Endothelial cell (in vitro differentiated cells): ENCODE measurements around the gene OSBPL8. TPM values are rescaled to one million over a fixed set of nuclear protein-coding genes. Genes with fewer than 3 reads are reported as not detected.
"Not testable (repeated sequence)": the region's sequence is repeated elsewhere in the genome, so short reads cannot be mapped to it uniquely, and the experiment has no call there.

Source experiments
- DNase-seq: peaks from one replicate; pipeline ENCODE4 v3.0.0; 2021; ENCODE audit warnings: low spot score
- H3K27ac Mint-ChIP-seq: one replicate; pipeline ENCODE4 v1.8.0; 2021; ENCODE audit warnings: mixed read lengths, inconsistent platforms; ENCODE audit not compliant: unreplicated experiment
- H3K27me3 Mint-ChIP-seq: one replicate; pipeline ENCODE4 v1.8.0; 2021; ENCODE audit warnings: mild to moderate bottlenecking, moderate library complexity, mixed read lengths, inconsistent platforms; ENCODE audit not compliant: unreplicated experiment
- H3K36me3 Mint-ChIP-seq: one replicate; pipeline ENCODE4 v1.8.0; 2021; ENCODE audit warnings: mild to moderate bottlenecking, low read depth, mixed read lengths, inconsistent platforms; ENCODE audit not compliant: unreplicated experiment
- H3K4me1 Mint-ChIP-seq: one replicate; pipeline ENCODE4 v1.8.0; 2021; ENCODE audit warnings: mild to moderate bottlenecking, mixed read lengths, inconsistent platforms; ENCODE audit not compliant: unreplicated experiment
- H3K4me3 Mint-ChIP-seq: one replicate; pipeline ENCODE4 v1.8.0; 2021; ENCODE audit warnings: mild to moderate bottlenecking, mixed read lengths, inconsistent platforms; ENCODE audit not compliant: unreplicated experiment
- H3K9me3 Mint-ChIP-seq: one replicate; pipeline ENCODE4 v1.8.0; 2021; ENCODE audit warnings: mixed read lengths, inconsistent platforms; ENCODE audit not compliant: unreplicated experiment
- CTCF ChIP-seq: fragments of 200-600 bp; sonication (generic); IDR thresholded peaks from one replicate; pipeline ENCODE4 v1.5.0; 2021; ENCODE audit warnings: antibody characterized with exemption; ENCODE audit not compliant: unreplicated experiment
- total RNA-seq: library from RNA; stranded (reverse); fragmentation: NEBNext Ultra II Directional; extraction: Animal tissue kit (Norgen Biotek cat#: 25700); gene quantifications from one replicate; pipeline ENCODE4 v1.2.1, GENCODE V29; 2021; ENCODE audit not compliant: unreplicated experiment

OSBPL8 gene
- total RNA-seq, 1 donor from 2014 or later: 82.3 TPM

- H3K4me1 Mint-ChIP-seq: no peaks in the 10 kb centered on the region
These were observed 180.3 kb downstream of the OSBPL8 start for GRCh38 chr12:76379261-76379660.

GRCh38 chr12:76376876-76377275, 182.7 kb downstream of the OSBPL8 start:
- not testable (repeated sequence) for H3K4me3 Mint-ChIP-seq, H3K27me3 Mint-ChIP-seq, H3K27ac Mint-ChIP-seq, H3K36me3 Mint-ChIP-seq, DNase-seq, H3K9me3 Mint-ChIP-seq, H3K4me1 Mint-ChIP-seq

More at GRCh38 chr12:76379261-76379660, 180.3 kb downstream of the OSBPL8 start:
- no peak for DNase-seq
- no peaks in the 10 kb centered on the region for H3K27me3 Mint-ChIP-seq
- TF ChIP-seq CTCF: no peak
- no peak overlapping the region for H3K4me3 Mint-ChIP-seq
- no peaks in the 10 kb centered on the region for H3K9me3 Mint-ChIP-seq
- H3K27ac Mint-ChIP-seq: no peak overlapping the region
- peaks cover 9% of the 10 kb centered on the region for H3K36me3 Mint-ChIP-seq

- no peaks in the 10 kb centered on the region for H3K9me3 Mint-ChIP-seq
- no peak overlapping the region for H3K4me3 Mint-ChIP-seq
- H3K4me1 Mint-ChIP-seq: no peaks in the 10 kb centered on the region
- no peak for DNase-seq
- peaks cover 9% of the 10 kb centered on the region for H3K36me3 Mint-ChIP-seq
- H3K27ac Mint-ChIP-seq: no peak overlapping the region
- H3K27me3 Mint-ChIP-seq: peaks cover 1% of the 10 kb centered on the region
- TF ChIP-seq CTCF: no peak
These were observed 183.6 kb downstream of the OSBPL8 start for GRCh38 chr12:76375939-76376338.

- H3K9me3 Mint-ChIP-seq: no peaks in the 10 kb centered on the region
- TF ChIP-seq CTCF: no peak
- peaks cover 9% of the 10 kb centered on the region for H3K36me3 Mint-ChIP-seq
- H3K27ac Mint-ChIP-seq: no peak overlapping the region
- DNase-seq: no peak
- H3K4me3 Mint-ChIP-seq: no peak overlapping the region
- H3K4me1 Mint-ChIP-seq: no peaks in the 10 kb centered on the region
- peaks cover 1% of the 10 kb centered on the region for H3K27me3 Mint-ChIP-seq
These were observed 184.1 kb downstream of the OSBPL8 start for GRCh38 chr12:76375470-76375869.

GRCh38 chr12:76374386-76375020, 185.1 kb downstream of the OSBPL8 start:
- no peaks in the 10 kb centered on the region for H3K4me1 Mint-ChIP-seq
- H3K4me3 Mint-ChIP-seq: no peak overlapping the region
- TF ChIP-seq CTCF: no peak
- DNase-seq: no peak
- no peaks in the 10 kb centered on the region for H3K9me3 Mint-ChIP-seq
- no peak overlapping the region for H3K27ac Mint-ChIP-seq
- peaks cover 9% of the 10 kb centered on the region for H3K36me3 Mint-ChIP-seq
- peaks cover 1% of the 10 kb centered on the region for H3K27me3 Mint-ChIP-seq
